MG63 (cell line): ENCODE results near the gene KIF6. TPM values are rescaled to one million over a fixed set of nuclear protein-coding genes. Genes with fewer than 3 reads are reported as not detected.
"Not testable (repeated sequence)": the region's sequence is repeated elsewhere in the genome, so short reads cannot be mapped to it uniquely, and the experiment has no call there.

Experiments used
- DNase-seq: peaks from one replicate; pipeline ENCODE4 v3.0.0-alpha.2; 2020
- H3K27me3 ChIP-seq: fragments of 250-450 bp; sonication (Bioruptor Pico); 2 replicates; pipeline ENCODE4 v1.5.1; 2020; ENCODE audit warnings: mild to moderate bottlenecking, moderate library complexity
- H3K36me3 ChIP-seq: fragments of 250-450 bp; sonication (Bioruptor Pico); 2 replicates; pipeline ENCODE4 v1.5.1; 2020; ENCODE audit warnings: mild to moderate bottlenecking, moderate library complexity
- H3K4me3 ChIP-seq: fragments of 250-450 bp; sonication (Bioruptor Pico); 2 replicates; pipeline ENCODE4 v1.5.1; 2020; ENCODE audit warnings: mild to moderate bottlenecking, moderate library complexity
- H3K9me3 ChIP-seq: fragments of 250-450 bp; sonication (Bioruptor Pico); 2 replicates; pipeline ENCODE4 v1.5.1; 2020; ENCODE audit warnings: mild to moderate bottlenecking, moderate library complexity
- total RNA-seq: library from RNA; depleted of rRNA; stranded (reverse); fragments of >200 nt; shearing (Covaris generic); gene quantifications from 2 replicates; pipeline ENCODE4 v1.2.3, GENCODE V29; 2014; ENCODE audit warnings: low replicate concordance

Gene KIF6
- total RNA-seq, 1 experiment from 2014 or later: not detected

DNA sequence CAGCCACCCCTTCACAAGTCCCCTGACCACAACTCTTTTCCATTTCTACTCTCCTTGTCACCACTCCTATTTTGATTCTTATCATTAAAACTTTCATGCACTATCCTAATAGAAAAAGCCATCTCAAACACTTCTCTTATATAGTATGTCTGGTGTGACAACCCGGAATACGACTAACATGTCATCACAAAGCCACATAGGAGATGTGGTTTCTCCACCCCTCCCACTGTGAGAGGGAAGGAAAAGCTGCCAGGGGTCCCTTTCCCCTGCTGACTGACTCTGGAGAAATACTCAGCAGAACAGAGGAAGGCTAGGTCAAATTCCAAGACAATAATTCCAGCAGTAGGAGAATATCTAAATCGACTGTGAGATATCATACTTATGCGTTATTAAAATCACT, 209.7 kb downstream of the KIF6 start:
- H3K27me3 ChIP-seq: no peaks in the 10 kb centered on the region
- DNase-seq: no peak
- H3K4me3 ChIP-seq: no peak overlapping the region
- H3K36me3 ChIP-seq: no peaks in the 10 kb centered on the region
- H3K9me3 ChIP-seq: no peaks in the 10 kb centered on the region

DNA sequence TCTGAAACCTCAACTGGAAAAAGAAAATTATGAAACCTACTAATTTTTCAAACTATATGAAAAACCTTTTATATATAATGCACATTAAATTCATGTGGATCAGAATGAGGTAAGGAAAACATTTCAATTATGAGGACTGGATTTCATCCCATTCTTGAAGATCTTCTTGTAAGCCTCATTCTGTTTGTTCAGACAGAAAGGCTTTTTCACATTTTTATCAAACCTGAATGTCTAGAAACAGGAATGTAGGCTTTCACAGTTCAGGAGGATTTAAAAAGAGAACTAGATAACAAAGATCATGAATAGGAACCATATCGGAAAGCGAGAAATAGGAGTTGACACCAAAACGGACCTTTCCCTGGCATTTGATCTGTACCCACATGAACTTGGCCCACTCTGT, 210.2 kb downstream of the KIF6 start:
- no peak for DNase-seq
- no peaks in the 10 kb centered on the region for H3K36me3 ChIP-seq
- H3K4me3 ChIP-seq: no peak overlapping the region
- no peaks in the 10 kb centered on the region for H3K9me3 ChIP-seq
- no peaks in the 10 kb centered on the region for H3K27me3 ChIP-seq

DNA sequence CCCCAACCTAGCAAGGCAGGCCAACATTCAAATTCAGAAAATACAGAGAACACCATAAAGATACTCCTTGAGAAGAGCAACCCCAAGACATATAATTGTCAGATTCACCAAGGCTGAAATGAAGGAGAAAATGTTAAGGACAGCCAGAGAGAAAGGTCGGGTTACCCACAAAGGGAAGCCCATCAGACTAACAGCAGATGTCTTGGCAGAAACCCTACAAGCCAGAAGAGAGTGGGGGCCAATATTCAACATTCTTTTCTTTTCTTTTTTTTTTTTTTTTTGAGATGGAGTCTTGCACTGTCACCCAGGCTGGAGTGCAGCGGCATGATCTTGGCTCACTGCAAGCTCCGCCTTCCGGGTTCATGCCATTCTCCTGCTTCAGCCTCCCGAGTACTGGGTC, 215.4 kb downstream of the KIF6 start:
- not testable (repeated sequence) for H3K27me3 ChIP-seq, H3K4me3 ChIP-seq, DNase-seq, H3K36me3 ChIP-seq, H3K9me3 ChIP-seq

DNA sequence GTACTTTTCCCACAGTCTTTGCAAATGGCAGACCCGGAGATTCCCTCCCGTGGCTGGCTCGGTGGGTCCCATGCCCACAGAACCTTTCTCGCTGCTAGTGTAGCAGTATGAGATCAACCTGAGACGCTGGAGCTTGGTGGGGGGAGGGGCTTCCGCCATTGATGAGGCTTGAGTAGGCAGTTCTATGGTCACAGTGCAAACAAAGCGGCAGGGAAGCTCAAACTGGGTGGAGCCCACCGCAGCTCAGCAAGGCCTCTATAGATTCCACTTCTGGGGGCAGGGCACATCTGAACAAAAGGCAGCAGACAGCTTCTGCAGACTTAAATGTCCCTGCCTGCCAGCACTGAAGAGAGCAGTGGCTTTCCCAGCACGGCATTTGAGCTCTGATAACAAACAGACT, 216.7 kb downstream of the KIF6 start:
- Histone ChIP-seq H3K9me3 (no peaks in the 10 kb centered on the region), H3K27me3 (no peaks in the 10 kb centered on the region), H3K4me3 (no peak overlapping the region), H3K36me3 (no peaks in the 10 kb centered on the region)
- DNase-seq: no peak

GRCh38 chr6:39507331-39507998, 217.7 kb downstream of the KIF6 start:
- no peak for DNase-seq
- H3K36me3 ChIP-seq: no peaks in the 10 kb centered on the region
- no peaks in the 10 kb centered on the region for H3K27me3 ChIP-seq
- no peak overlapping the region for H3K4me3 ChIP-seq
- peaks cover 1% of the 10 kb centered on the region; the same call in 1 of the 2 replicates for H3K9me3 ChIP-seq

- H3K36me3 ChIP-seq, H3K9me3 ChIP-seq, DNase-seq, H3K27me3 ChIP-seq, H3K4me3 ChIP-seq: not testable (repeated sequence)
These were observed 222.7 kb downstream of the KIF6 start for GRCh38 chr6:39502362-39502955.

GRCh38 chr6:39499053-39499452, 226.2 kb downstream of the KIF6 start:
- H3K9me3 ChIP-seq: peaks cover 4% of the 10 kb centered on the region; the same call in 1 of the 2 replicates
- no peaks in the 10 kb centered on the region for H3K27me3 ChIP-seq
- DNase-seq: no peak
- H3K36me3 ChIP-seq: no peaks in the 10 kb centered on the region
- no peak overlapping the region for H3K4me3 ChIP-seq

DNA sequence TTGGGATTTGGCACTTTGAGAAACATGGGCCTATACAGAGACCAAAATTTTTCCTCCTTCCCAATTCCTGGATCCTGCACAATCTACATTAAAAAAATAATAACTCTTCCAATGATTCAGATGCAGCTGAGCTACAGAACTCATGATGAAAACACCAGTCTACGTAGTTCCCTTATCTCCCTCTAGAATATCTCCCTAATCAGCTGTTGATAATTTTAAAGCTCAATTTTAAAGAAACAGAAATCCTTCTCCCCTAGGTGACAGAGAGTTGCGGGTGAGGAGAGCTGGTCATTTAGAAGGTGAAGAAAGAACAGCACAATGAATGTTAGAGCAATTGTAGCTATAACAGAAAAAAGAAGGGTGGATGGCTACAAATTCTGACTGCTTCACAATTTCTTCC, 227.1 kb downstream of the KIF6 start:
- H3K27me3 ChIP-seq: no peaks in the 10 kb centered on the region
- H3K9me3 ChIP-seq: peaks cover 4% of the 10 kb centered on the region; the same call in 1 of the 2 replicates
- H3K4me3 ChIP-seq: no peak overlapping the region
- no peak for DNase-seq
- no peaks in the 10 kb centered on the region for H3K36me3 ChIP-seq

DNA sequence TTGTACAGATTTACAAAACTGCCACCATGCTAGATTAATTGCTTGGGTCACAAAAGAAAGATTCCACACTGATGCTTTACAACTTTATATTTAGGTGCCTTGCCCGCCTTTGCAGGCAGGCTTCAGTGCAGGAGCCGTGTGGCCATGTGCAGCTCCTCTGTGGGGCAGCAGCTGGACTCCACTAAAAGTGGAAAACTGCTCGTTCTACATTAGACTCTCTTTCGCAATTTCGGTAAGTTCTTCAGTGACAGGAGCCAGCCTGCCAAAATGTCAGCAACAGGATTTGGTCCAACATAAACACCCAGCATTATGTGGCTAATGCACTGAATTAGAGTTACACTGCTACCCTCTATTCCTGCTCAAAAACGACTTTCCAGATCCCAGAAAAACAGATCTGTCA, 228.3 kb downstream of the KIF6 start:
- Histone ChIP-seq H3K4me3 (no peak overlapping the region), H3K9me3 (no peaks in the 10 kb centered on the region), H3K27me3 (no peaks in the 10 kb centered on the region), H3K36me3 (no peaks in the 10 kb centered on the region)
- peak; percentile 41 for DNase-seq

DNA sequence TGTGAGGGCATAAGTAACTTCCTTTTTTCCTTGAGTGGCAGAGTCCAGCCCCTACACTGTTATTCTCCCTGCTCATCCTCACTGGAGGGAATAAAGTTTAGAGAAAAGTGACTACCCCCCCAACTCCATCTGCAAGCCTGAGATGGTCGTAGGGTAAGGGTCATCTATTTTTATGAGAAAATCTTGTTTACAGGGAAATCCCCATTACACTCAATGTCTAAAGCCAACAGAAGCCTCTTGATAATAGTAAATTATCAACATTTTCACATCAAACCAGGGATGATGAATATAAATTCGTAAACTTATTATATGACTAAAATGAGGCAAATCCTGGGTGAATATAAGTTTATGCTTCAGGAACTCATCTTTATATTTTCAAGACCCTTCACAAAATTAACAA, 228.8 kb downstream of the KIF6 start:
- no peaks in the 10 kb centered on the region for H3K27me3 ChIP-seq
- DNase-seq: no peak
- H3K36me3 ChIP-seq: no peaks in the 10 kb centered on the region
- no peaks in the 10 kb centered on the region for H3K9me3 ChIP-seq
- H3K4me3 ChIP-seq: no peak overlapping the region

DNA sequence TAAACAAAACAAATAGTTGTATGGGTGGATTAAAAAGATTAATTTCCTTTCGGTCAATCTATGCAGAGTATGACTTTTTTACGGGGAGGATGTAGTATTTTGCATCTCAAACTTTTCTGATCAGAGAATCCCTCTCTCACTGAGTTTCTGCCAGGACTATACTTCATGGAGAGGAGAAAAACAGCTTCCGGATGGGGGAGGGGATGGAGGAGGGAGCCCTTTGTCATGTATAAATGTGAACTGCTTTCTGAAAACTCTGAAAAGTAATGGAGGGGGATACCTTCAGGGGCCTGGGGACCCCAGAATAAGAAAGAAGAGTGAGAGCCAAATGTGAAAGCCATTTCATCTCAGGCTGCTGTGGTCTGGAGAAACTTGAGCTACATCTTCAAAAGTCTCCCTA, 229.6 kb downstream of the KIF6 start:
- no peak overlapping the region for H3K4me3 ChIP-seq
- H3K9me3 ChIP-seq: no peaks in the 10 kb centered on the region
- H3K27me3 ChIP-seq: no peaks in the 10 kb centered on the region
- DNase-seq: no peak
- no peaks in the 10 kb centered on the region for H3K36me3 ChIP-seq

DNA sequence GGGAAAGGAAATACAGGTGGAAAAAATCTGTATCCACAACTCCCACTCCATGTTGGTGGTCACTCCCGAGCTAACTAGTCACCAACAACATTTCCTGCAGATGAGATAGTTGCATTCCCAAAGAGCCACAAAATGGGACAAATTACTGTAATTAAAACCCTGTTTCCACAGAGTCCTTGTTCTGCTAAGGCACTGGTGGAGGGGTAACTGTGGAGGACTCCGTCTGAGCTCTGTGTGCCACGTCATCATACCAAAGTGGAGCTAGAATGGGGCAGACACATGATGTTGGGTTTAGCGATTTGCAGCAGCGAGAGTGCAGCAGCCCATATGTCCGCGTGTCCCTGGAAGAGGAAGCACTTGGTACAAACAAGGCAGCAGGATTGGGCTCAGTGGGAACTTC, 230.2 kb downstream of the KIF6 start:
- Histone ChIP-seq H3K4me3 (no peak overlapping the region), H3K9me3 (no peaks in the 10 kb centered on the region), H3K36me3 (no peaks in the 10 kb centered on the region), H3K27me3 (no peaks in the 10 kb centered on the region)
- no peak for DNase-seq

- DNase-seq: no peak
- Histone ChIP-seq H3K27me3 (no peaks in the 10 kb centered on the region), H3K36me3 (no peaks in the 10 kb centered on the region), H3K9me3 (no peaks in the 10 kb centered on the region), H3K4me3 (no peak overlapping the region)
These were observed 231.4 kb downstream of the KIF6 start for GRCh38 chr6:39493777-39494176.

DNA sequence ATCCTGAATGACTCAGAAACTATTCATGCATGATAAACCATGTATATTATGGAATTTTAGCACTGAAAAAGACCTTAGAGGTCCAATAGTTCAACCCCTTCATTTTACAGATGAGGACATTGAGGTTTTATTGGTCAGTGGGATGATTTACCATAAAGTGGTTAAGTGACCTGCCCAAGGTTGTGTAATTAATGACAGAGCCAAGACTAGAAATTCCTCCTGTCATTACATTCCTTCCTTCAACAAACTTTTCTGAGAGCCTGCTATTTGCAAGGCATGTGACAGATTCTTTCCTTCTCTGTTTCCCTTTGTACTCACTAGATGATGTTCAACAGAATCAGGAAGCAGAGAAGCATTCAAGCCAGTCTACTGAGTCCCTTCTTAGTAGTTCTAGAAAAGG, 232.0 kb downstream of the KIF6 start:
- Histone ChIP-seq H3K4me3 (no peak overlapping the region), H3K36me3 (no peaks in the 10 kb centered on the region), H3K27me3 (no peaks in the 10 kb centered on the region), H3K9me3 (no peaks in the 10 kb centered on the region)
- no peak for DNase-seq

- Histone ChIP-seq H3K9me3 (no peaks in the 10 kb centered on the region), H3K36me3 (no peaks in the 10 kb centered on the region), H3K4me3 (no peak overlapping the region), H3K27me3 (no peaks in the 10 kb centered on the region)
- no peak for DNase-seq
These were observed 235.1 kb downstream of the KIF6 start for GRCh38 chr6:39490108-39490507.

DNA sequence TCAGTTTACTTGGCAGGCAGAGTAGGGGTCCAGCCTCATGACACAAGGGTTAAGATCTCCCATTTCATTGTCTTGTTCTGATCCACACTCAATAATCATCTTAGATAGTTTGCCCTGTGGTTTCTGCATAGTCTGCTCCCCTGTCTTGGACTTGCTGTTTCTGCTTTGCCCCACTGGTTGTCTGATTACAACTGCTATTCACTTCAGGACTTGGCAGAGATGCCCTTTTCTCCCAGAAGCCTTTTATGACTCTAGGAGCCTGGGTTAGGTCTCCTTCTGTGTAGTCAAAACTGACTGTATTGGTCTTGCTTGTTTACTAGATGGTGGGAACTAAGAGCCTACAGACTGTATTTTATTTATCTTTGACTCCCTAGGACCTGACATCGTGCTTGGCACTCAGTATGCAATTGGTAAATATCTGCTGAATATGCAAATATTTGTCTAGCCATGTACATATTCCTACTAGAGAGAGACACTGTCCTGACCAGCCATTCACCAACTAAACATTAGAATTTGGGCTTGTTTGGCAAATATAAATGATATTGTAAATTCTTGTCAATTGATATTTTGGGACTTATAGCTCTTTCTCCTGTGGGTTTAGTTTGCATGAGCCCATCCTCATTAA, 236.8 kb downstream of the KIF6 start:
- DNase-seq: no peak
- no peaks in the 10 kb centered on the region for H3K27me3 ChIP-seq
- no peak overlapping the region for H3K4me3 ChIP-seq
- no peaks in the 10 kb centered on the region for H3K9me3 ChIP-seq
- H3K36me3 ChIP-seq: no peaks in the 10 kb centered on the region

- Histone ChIP-seq H3K4me3 (no peak overlapping the region), H3K36me3 (no peaks in the 10 kb centered on the region), H3K27me3 (no peaks in the 10 kb centered on the region), H3K9me3 (no peaks in the 10 kb centered on the region)
- DNase-seq: no peak
These were observed 240.9 kb downstream of the KIF6 start for GRCh38 chr6:39484276-39484675.

DNA sequence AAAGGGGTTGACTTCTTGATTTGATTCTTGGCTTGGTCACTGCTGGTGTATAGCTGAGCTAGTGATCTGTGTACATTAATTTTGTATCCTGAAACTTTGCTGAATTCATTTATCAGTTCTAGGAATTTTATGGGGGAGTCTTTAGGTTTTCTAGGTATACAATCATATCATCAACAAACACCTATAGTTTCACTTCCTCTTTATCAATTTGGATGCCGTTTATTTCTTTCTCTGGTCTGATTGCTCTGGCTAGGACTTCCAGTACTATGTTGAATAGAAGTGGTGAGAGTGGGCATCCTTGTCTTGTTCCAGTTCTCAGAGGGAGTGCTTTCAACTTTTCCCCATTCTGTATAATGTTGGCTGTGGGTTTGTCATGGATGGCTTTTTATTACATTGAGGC, 245.4 kb downstream of the KIF6 start:
- H3K9me3 ChIP-seq, H3K4me3 ChIP-seq, H3K27me3 ChIP-seq, H3K36me3 ChIP-seq, DNase-seq: not testable (repeated sequence)
